ENCODE results near the gene SMAD4. TPM values are rescaled to one million over a fixed set of nuclear protein-coding genes. Genes with fewer than 3 reads are reported as not detected.

Gene SMAD4
- total and polyA plus RNA-seq, 2 experiments from 2014 or later, result 41.9 to 103 TPM

GRCh38 chr18:51107082-51107481, 77.1 kb downstream of the SMAD4 start:
- Mint-ChIP-seq H3K4me1 (peaks cover 5% of the 10 kb centered on the region; the same call in 2 of the 3 replicates), H3K27ac (no peak overlapping the region), H3K36me3 (ENCODE audit: low read depth) (peaks cover 15% of the 10 kb centered on the region), H3K27me3 (ENCODE audit: insufficient read depth, low read depth, poor library complexity) (peaks cover 3% of the 10 kb centered on the region), H3K9me3 (peaks cover 16% of the 10 kb centered on the region), H3K4me3 (no peak overlapping the region)
- H3K27me3 ChIP-seq (ENCODE audit: insufficient read depth), result no peaks in the 10 kb centered on the region
- no peaks in the 10 kb centered on the region for H3K79me2 ChIP-seq (replicated peaks; ENCODE audit: insufficient read depth)
- no peaks in the 10 kb centered on the region for H3K9me2 ChIP-seq (ENCODE audit: insufficient read depth)
- no peaks in the 10 kb centered on the region for H4K20me1 ChIP-seq (replicated peaks; ENCODE audit: insufficient read depth)
- ATAC-seq (no peak), DNase-seq (ENCODE audit: low spot score) (no peak)
- no peak overlapping the region for H2AFZ ChIP-seq
- H3K4me1 ChIP-seq (ENCODE audit: insufficient read depth), result no peaks in the 10 kb centered on the region
- H3F3A ChIP-seq (replicated peaks; ENCODE audit: low read depth), result no peaks in the 10 kb centered on the region
- no peaks in the 10 kb centered on the region; the same call in 1 of the 2 replicates for H3K36me3 ChIP-seq (ENCODE audit: insufficient read depth)
- no peak overlapping the region for H3K27ac ChIP-seq (ENCODE audit: low read depth)
- H3K4me3 ChIP-seq, result no peak overlapping the region
- no peak overlapping the region for H3K4me2 ChIP-seq
- TF ChIP-seq ZNF462 (CRISPR knock-in tag; IDR thresholded peaks at IDR 0.05) (no peak), POLR2AphosphoS5 (IDR thresholded peaks at IDR 0.05; ENCODE audit: low read depth) (no peak), NANOG (IDR thresholded peaks at IDR 0.05; ENCODE audit: borderline replicate concordance) (no peak), EZH2 (IDR thresholded peaks at IDR 0.05; ENCODE audit: low read depth, unreplicated experiment) (no peak), ZNF331 (CRISPR knock-in tag; IDR thresholded peaks at IDR 0.05; ENCODE audit: low read depth) (no peak), JUNB (IDR thresholded peaks at IDR 0.05; ENCODE audit: unreplicated experiment) (no peak), REST (IDR thresholded peaks at IDR 0.05; ENCODE audit: unreplicated experiment) (no peak)
- TF ChIP-seq, protein P1, sequence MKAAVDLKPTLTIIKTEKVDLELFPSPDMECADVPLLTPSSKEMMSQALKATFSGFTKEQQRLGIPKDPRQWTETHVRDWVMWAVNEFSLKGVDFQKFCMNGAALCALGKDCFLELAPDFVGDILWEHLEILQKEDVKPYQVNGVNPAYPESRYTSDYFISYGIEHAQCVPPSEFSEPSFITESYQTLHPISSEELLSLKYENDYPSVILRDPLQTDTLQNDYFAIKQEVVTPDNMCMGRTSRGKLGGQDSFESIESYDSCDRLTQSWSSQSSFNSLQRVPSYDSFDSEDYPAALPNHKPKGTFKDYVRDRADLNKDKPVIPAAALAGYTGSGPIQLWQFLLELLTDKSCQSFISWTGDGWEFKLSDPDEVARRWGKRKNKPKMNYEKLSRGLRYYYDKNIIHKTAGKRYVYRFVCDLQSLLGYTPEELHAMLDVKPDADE (IDR thresholded peaks at IDR 0.05), result no peak
- TF ChIP-seq, protein P2, sequence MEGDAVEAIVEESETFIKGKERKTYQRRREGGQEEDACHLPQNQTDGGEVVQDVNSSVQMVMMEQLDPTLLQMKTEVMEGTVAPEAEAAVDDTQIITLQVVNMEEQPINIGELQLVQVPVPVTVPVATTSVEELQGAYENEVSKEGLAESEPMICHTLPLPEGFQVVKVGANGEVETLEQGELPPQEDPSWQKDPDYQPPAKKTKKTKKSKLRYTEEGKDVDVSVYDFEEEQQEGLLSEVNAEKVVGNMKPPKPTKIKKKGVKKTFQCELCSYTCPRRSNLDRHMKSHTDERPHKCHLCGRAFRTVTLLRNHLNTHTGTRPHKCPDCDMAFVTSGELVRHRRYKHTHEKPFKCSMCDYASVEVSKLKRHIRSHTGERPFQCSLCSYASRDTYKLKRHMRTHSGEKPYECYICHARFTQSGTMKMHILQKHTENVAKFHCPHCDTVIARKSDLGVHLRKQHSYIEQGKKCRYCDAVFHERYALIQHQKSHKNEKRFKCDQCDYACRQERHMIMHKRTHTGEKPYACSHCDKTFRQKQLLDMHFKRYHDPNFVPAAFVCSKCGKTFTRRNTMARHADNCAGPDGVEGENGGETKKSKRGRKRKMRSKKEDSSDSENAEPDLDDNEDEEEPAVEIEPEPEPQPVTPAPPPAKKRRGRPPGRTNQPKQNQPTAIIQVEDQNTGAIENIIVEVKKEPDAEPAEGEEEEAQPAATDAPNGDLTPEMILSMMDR (conservative IDR thresholded peaks at IDR 0.05; ENCODE audit: low read depth in 2 of 2), result no peak
